HPDE6-E6E7 (cell line): ENCODE results near the gene MNS1.
A peak's percentile ranks its signal among the peaks of the same experiment; 100 is the strongest.
"Not testable (repeated sequence)": the region's sequence is repeated elsewhere in the genome, so short reads cannot be mapped to it uniquely, and the experiment has no call there.

ENCODE experiments used
- DNase-seq: peaks from one replicate; pipeline ENCODE4 v3.0.0; 2011; ENCODE audit warnings: missing footprints; ENCODE audit errors: extremely low spot score

The MNS1 gene

GRCh38 chr15:56464893-56465520 lies at the start of gene MNS1:
Gene MNS1 (minus strand): TSS chr15:56465137. CDS start chr15:56464972, 165 bp downstream.
- DNase-seq, result peak; percentile 93

GRCh38 chr15:56496635-56497034 lies 31.7 kb upstream of the MNS1 start:
- peak; percentile 60 for DNase-seq

- no peak for DNase-seq
Observed at GRCh38 chr15:56495533-56495932, 30.6 kb upstream of the MNS1 start.

GRCh38 chr15:56495053-56495452 lies 30.1 kb upstream of the MNS1 start:
- no peak for DNase-seq

GRCh38 chr15:56492791-56493555 lies 28.0 kb upstream of the MNS1 start:
- no peak for DNase-seq

- DNase-seq, result no peak
Observed at GRCh38 chr15:56492236-56492635, 27.3 kb upstream of the MNS1 start.

GRCh38 chr15:56491110-56491722 lies 26.3 kb upstream of the MNS1 start:
- peak; percentile 63 for DNase-seq

GRCh38 chr15:56490461-56490860 lies 25.5 kb upstream of the MNS1 start:
- no peak for DNase-seq

GRCh38 chr15:56486206-56486605 lies 21.3 kb upstream of the MNS1 start:
- not testable (repeated sequence) for DNase-seq

- not testable (repeated sequence) for DNase-seq
Observed at GRCh38 chr15:56485426-56485825, 20.5 kb upstream of the MNS1 start.

GRCh38 chr15:56484287-56484686 lies 19.4 kb upstream of the MNS1 start:
- no peak for DNase-seq

GRCh38 chr15:56475351-56475750 lies 10.4 kb upstream of the MNS1 start:
- no peak for DNase-seq

- DNase-seq, result no peak
Observed at GRCh38 chr15:56473017-56473416, 8.1 kb upstream of the MNS1 start.

- DNase-seq, result no peak
Observed at GRCh38 chr15:56472278-56472677, 7.3 kb upstream of the MNS1 start.

GRCh38 chr15:56471440-56472069 lies 6.6 kb upstream of the MNS1 start:
- DNase-seq, result no peak

- DNase-seq, result no peak
Observed at GRCh38 chr15:56469483-56469882, 4.5 kb upstream of the MNS1 start.

GRCh38 chr15:56468401-56468800 lies 3.5 kb upstream of the MNS1 start:
- DNase-seq, result no peak

GRCh38 chr15:56467616-56468015 lies 2.7 kb upstream of the MNS1 start:
- no peak for DNase-seq

GRCh38 chr15:56460947-56461346 lies 4.0 kb downstream of the MNS1 start:
- DNase-seq, result no peak

GRCh38 chr15:56460071-56460470 lies 4.9 kb downstream of the MNS1 start:
- DNase-seq, result no peak

GRCh38 chr15:56459096-56459495 lies 5.8 kb downstream of the MNS1 start:
- DNase-seq, result no peak

GRCh38 chr15:56456229-56456628 lies 8.7 kb downstream of the MNS1 start:
- no peak for DNase-seq
